ENCODE measurements around the gene ZSCAN21.

DNA sequence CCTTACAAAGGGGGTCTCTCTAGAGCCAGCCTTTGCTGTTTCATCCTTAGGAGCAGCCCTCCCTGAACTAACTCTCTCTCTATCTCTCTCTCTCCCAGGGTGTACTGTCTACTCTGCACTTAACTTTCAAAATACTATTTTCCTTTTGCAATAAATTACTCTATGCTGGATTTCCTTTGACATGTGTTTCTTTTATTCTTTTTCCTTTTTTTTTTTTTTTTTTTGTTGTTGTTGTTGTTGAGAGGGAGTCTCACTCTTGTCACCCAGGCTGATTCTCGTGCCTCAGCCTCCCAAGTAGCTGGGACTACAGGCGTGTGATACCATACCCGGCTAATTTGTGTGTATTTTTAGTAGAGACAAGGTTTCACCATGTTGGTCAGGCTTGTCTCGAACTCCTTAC lies 33.4 kb downstream of the ZSCAN21 start:
- TF ChIP-seq POLR2A (IDR thresholded peaks at IDR 0.05), result no peak
- TF ChIP-seq, protein P1, sequence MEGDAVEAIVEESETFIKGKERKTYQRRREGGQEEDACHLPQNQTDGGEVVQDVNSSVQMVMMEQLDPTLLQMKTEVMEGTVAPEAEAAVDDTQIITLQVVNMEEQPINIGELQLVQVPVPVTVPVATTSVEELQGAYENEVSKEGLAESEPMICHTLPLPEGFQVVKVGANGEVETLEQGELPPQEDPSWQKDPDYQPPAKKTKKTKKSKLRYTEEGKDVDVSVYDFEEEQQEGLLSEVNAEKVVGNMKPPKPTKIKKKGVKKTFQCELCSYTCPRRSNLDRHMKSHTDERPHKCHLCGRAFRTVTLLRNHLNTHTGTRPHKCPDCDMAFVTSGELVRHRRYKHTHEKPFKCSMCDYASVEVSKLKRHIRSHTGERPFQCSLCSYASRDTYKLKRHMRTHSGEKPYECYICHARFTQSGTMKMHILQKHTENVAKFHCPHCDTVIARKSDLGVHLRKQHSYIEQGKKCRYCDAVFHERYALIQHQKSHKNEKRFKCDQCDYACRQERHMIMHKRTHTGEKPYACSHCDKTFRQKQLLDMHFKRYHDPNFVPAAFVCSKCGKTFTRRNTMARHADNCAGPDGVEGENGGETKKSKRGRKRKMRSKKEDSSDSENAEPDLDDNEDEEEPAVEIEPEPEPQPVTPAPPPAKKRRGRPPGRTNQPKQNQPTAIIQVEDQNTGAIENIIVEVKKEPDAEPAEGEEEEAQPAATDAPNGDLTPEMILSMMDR (IDR thresholded peaks at IDR 0.05), result no peak
- no peak for TF ChIP-seq EP300 (IDR thresholded peaks at IDR 0.05)

Data from tibial nerve (tissue), 4 donors.